ENCODE results near the gene CRYBG2.

DNA sequence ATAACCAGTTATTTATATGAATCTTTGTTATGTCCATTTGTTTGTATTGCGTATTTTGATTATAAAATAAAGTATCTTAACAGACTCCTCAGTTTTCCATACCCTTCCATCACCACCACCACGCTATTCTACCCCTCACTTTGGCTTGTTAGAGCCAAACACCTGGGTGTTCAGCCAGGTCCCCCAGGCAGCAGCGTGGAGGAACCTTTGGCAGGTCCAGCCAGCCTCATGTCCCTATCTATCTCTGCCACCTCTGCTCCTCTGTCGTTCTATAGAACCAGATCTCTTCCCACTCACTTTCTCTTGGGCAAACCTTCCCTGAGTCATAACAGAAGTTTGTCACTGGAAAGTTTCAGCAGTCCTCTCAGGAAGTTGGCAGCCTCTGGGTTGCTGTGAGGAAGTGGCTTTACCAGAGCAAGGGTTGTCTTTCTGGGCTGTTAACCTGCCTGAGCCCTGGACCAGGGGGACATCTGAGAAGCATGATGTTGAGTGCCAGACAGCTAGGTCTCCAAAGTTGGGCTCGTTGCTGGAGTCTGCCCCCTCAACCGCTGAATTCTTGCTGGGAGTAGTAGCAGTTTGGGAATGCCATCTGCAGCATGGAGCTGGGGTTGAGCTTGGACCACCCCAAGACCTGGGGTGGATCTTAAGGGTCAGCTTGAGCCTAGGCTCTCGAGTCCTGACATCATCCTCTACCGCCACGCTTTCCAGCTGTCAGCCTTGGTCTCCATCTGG lies 75.0 kb downstream of the CRYBG2 start:
- TF ChIP-seq, protein P1, sequence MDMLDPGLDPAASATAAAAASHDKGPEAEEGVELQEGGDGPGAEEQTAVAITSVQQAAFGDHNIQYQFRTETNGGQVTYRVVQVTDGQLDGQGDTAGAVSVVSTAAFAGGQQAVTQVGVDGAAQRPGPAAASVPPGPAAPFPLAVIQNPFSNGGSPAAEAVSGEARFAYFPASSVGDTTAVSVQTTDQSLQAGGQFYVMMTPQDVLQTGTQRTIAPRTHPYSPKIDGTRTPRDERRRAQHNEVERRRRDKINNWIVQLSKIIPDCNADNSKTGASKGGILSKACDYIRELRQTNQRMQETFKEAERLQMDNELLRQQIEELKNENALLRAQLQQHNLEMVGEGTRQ (CRISPR knock-in tag; IDR thresholded peaks at IDR 0.05): no peak
- TF ChIP-seq, protein P2, sequence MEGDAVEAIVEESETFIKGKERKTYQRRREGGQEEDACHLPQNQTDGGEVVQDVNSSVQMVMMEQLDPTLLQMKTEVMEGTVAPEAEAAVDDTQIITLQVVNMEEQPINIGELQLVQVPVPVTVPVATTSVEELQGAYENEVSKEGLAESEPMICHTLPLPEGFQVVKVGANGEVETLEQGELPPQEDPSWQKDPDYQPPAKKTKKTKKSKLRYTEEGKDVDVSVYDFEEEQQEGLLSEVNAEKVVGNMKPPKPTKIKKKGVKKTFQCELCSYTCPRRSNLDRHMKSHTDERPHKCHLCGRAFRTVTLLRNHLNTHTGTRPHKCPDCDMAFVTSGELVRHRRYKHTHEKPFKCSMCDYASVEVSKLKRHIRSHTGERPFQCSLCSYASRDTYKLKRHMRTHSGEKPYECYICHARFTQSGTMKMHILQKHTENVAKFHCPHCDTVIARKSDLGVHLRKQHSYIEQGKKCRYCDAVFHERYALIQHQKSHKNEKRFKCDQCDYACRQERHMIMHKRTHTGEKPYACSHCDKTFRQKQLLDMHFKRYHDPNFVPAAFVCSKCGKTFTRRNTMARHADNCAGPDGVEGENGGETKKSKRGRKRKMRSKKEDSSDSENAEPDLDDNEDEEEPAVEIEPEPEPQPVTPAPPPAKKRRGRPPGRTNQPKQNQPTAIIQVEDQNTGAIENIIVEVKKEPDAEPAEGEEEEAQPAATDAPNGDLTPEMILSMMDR (IDR thresholded peaks at IDR 0.05): no peak
- TF ChIP-seq GABPB1 (CRISPR knock-in tag; IDR thresholded peaks at IDR 0.05) (no peak), JUN (CRISPR knock-in tag; IDR thresholded peaks at IDR 0.05) (no peak), TEAD4 (CRISPR knock-in tag; IDR thresholded peaks at IDR 0.05) (no peak)
- TF ChIP-seq, protein P3, sequence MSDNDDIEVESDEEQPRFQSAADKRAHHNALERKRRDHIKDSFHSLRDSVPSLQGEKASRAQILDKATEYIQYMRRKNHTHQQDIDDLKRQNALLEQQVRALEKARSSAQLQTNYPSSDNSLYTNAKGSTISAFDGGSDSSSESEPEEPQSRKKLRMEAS (CRISPR knock-in tag; IDR thresholded peaks at IDR 0.05): no peak

Measured in WTC11 (cell line).